ENCODE data around the gene CAPN11.

- TF ChIP-seq CREB1 (CRISPR knock-in tag; IDR thresholded peaks at IDR 0.05; ENCODE audit: low read depth) (no peak), CTCF (conservative IDR thresholded peaks at IDR 0.05; ENCODE audit: low read depth in 2 of 2) (no peak), EZH2 (IDR thresholded peaks at IDR 0.05; ENCODE audit: low read depth, unreplicated experiment) (no peak)
Observed at GRCh38 chr6:44117397-44118128, 41.1 kb upstream of the CAPN11 start.

All from GM23338 (cell line).